Thymus (tissue), 11 donors: ENCODE results near the gene MRPL12. TPM values are rescaled to one million over a fixed set of nuclear protein-coding genes. Genes with fewer than 3 reads are reported as not detected.

Experiments used
- DNase-seq, 9 donors: peaks; one replicate each; pipeline ENCODE4 v3.0.0-alpha.2; 2013; ENCODE audit warnings: low spot score in 9 of 9, low read depth in 6 of 9, missing footprints in 1 of 9
- H3K27ac ChIP-seq, 2 donors: one replicate each; pipeline ENCODE4 v1.5.1; 2013; ENCODE audit warnings: control low read depth in 1 of 2, low read depth in 1 of 2, low read length in 1 of 2, mild to moderate bottlenecking in 1 of 2, moderate library complexity in 1 of 2
- H3K27me3 ChIP-seq, 2 donors: one replicate each; pipeline ENCODE4 v1.5.1; 2013; ENCODE audit warnings: low read length in 1 of 2; ENCODE audit not compliant: control insufficient read depth in 2 of 2, insufficient read depth in 1 of 2
- H3K36me3 ChIP-seq, 2 donors: one replicate each; pipeline ENCODE4 v1.5.1; 2013; ENCODE audit warnings: low read length in 1 of 2, mild to moderate bottlenecking in 1 of 2, moderate library complexity in 1 of 2; ENCODE audit not compliant: control insufficient read depth in 2 of 2, insufficient read depth in 2 of 2
- H3K4me1 ChIP-seq, 2 donors: one replicate each; pipeline ENCODE4 v1.5.1; 2013; ENCODE audit warnings: low read length in 2 of 2; ENCODE audit not compliant: control insufficient read depth in 2 of 2, insufficient read depth in 2 of 2
- H3K4me3 ChIP-seq, 2 donors: one replicate each; pipeline ENCODE4 v1.5.1; 2013; ENCODE audit warnings: low read length in 2 of 2, control low read depth in 1 of 2, mild to moderate bottlenecking in 1 of 2
- H3K9me3 ChIP-seq, 2 donors: one replicate each; pipeline ENCODE4 v1.5.1; 2013; ENCODE audit warnings: low read length in 1 of 2, mild to moderate bottlenecking in 1 of 2; ENCODE audit not compliant: control insufficient read depth in 2 of 2, insufficient read depth in 1 of 2
- WGBS: extraction: QIAGEN DNeasy Blood & Tissue Kit; methylation state at CpG from one replicate; pipeline ENCODE4 v1.1.7; 2013; 5-methylcytosine and 5-hydroxymethylcytosine counted together
- polyA plus RNA-seq: library from polyadenylated mRNA; stranded (reverse); fragments of 200-250 nt; gene quantifications from one replicate; pipeline ENCODE4 v1.2.3, GENCODE V29; 2013
- total RNA-seq: library from RNA; stranded (reverse); fragments of 120-200 nt; gene quantifications from one replicate; pipeline ENCODE4 v1.2.4, GENCODE V29; 2013
- donor health status: healthy.

Gene MRPL12
- total and polyA plus RNA-seq, 2 donors, result 21.6 to 59.7 TPM

DNA sequence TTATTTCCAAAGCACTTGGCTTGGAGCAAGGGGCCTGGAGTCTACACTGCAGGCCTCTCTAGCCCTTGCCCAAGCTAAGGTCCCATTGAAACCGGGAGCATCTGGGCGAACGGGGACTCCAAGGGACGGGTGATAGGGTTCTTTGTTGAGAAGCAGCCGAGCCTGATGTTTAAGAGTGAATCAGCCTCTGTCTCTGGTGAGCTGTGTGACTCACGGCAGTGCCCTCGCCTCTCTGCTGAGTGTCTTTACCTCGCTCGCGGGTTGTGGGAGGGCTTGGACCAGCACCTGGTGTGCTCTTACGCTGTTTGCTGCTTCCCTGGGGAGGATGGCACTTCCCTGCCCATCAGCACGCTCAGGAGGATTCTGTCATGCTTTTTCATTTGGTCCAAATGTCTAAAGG, 18.1 kb upstream of the MRPL12 start:
- peak overlapping the region; percentile 93 to 99 for H3K4me3 ChIP-seq
- WGBS, result 87% methylated on average over 12 of the region's 12 CpGs

DNA sequence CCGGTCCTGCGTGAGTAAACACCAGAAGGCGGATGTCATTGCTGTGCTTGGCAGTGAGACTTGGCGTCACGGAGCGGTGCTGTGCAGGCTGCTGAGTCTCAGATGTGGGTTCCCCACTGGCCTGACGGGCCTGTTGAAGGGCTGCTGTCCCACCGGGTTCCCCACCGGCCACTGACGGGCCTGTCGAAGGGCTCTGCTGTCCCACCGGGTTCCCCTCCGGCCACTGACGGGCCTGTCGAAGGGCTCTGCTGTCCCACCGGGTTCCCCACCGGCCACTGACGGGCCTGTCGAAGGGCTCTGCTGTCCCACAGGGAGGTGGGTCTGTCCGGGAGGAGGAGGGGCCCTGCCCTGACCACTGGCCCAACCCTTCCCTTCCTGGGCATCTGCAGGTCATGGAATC, 16.6 kb upstream of the MRPL12 start:
- WGBS, result 98% methylated on average over 20 of the region's 20 CpGs
- peaks cover 59 to 63% of the 10 kb centered on the region in 2 donors for H3K36me3 ChIP-seq
- H3K4me1 ChIP-seq, result peaks cover 16 to 25% of the 10 kb centered on the region in 2 donors
- H3K4me3 ChIP-seq, result no peak overlapping the region
- no peak overlapping the region for H3K27ac ChIP-seq
- H3K27me3 ChIP-seq, result no peaks in the 10 kb centered on the region
- no peaks in the 10 kb centered on the region for H3K9me3 ChIP-seq
- DNase-seq, result no peak

More for the DNA sequence above, 18.1 kb upstream of the MRPL12 start:
- Histone ChIP-seq H3K4me1 (peaks cover 16 to 25% of the 10 kb centered on the region in 2 donors), H3K27ac (no peak overlapping the region), H3K36me3 (peaks cover 49 to 57% of the 10 kb centered on the region in 2 donors), H3K9me3 (no peaks in the 10 kb centered on the region), H3K27me3 (no peaks in the 10 kb centered on the region)
- DNase-seq, result no peak

DNA sequence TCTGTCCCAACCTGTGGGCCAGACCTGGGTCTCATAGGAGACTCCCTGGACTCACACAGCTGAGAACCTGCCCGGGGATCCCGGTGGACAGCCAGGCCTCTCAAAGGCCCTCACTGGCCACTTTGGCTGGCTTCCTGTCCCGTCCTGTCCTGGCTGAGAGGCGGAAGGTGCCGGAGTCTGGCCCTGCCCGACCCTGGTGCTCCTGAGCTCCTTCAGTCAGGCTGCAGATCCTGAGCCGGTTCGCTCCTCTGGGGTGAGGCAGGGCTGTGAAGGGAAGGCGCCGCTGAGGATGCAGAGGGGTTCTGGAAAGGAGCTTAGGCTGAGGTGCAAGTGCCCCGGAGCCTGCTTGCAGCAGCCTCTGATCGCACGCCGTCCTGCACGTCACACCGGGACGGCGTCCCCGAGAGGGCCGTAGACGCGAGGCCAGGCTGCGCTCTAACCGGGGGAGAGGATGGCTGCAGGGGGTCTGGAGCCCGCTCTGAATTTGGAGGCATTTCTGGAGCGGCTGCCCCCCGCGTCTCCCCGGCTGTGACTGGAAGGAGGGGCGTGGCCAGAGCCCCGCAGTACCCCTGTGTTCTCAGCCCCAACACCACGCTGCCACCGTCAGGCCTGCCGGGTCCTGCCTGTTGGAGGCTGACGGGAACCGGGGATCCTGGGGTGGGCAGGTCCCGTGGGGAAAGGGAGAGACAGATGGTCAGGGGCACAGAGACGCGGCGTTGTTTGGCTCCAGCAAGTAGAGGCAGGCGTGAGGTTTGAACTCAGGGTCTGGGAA, 15.2 kb upstream of the MRPL12 start:
- no peaks in the 10 kb centered on the region for H3K9me3 ChIP-seq
- 94% methylated on average over 41 of the region's 41 CpGs for WGBS
- H3K36me3 ChIP-seq, result peaks cover 69 to 70% of the 10 kb centered on the region in 2 donors
- peak overlapping the region; percentile 11 to 54 for H3K27ac ChIP-seq
- H3K4me1 ChIP-seq, result peaks cover 8 to 17% of the 10 kb centered on the region in 2 donors
- H3K27me3 ChIP-seq, result no peaks in the 10 kb centered on the region
- no peak overlapping the region for H3K4me3 ChIP-seq
- no peak for DNase-seq

DNA sequence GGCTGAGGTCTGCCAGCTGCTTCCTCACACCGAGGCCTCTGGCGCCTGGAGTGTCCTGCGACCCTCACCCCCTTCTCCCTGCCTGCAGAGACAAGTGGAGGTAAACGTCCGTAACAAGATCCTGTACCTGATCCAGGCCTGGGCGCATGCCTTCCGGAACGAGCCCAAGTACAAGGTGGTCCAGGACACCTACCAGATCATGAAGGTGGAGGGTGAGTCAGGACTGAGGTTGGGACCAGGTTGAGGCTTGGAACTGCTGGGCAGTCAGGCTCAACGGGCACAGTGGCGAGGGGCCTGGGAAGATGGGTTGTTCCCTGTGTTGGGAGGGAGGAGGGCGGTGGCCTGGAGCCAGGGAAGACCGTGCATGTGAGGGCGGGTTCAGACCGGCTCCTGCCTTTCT, 14.6 kb upstream of the MRPL12 start:
- H3K4me1 ChIP-seq, result peaks cover 8 to 17% of the 10 kb centered on the region in 2 donors
- no peaks in the 10 kb centered on the region for H3K9me3 ChIP-seq
- 95% methylated on average over 14 of the region's 14 CpGs for WGBS
- peaks cover 75 to 77% of the 10 kb centered on the region in 2 donors for H3K36me3 ChIP-seq
- no peak overlapping the region for H3K4me3 ChIP-seq
- no peaks in the 10 kb centered on the region for H3K27me3 ChIP-seq
- no peak for DNase-seq
- H3K27ac ChIP-seq, result no peak overlapping the region

DNA sequence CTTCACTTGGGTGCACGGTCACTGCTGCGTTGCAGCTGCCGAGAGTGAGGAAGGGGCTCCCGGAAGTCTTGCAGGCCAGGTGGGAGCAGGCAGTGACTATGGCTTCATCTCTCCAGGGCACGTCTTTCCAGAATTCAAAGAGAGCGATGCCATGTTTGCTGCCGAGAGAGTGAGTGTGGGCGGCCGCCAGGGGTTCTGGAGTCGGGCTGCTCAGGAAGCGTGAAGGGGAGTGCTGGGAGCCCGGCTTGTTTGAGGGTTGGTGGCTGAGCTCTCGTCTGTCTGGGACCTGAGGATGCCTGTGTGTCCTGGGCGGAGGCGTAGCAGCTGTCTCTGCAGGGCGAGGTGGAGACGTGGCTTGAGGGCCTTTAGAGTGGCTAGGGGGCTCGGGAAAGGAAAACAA, 13.1 kb upstream of the MRPL12 start:
- WGBS, result 95% methylated on average over 18 of the region's 18 CpGs

GRCh38 chr17:81690549-81690948, 12.6 kb upstream of the MRPL12 start:
- Histone ChIP-seq H3K27ac (no peak overlapping the region), H3K9me3 (no peaks in the 10 kb centered on the region), H3K4me3 (no peak overlapping the region), H3K27me3 (no peaks in the 10 kb centered on the region), H3K36me3 (peaks cover 95% of the 10 kb centered on the region in 2 donors), H3K4me1 (peaks cover 0 to 4% of the 10 kb centered on the region in 2 donors)
- 97% methylated on average over 17 of the region's 17 CpGs for WGBS
- DNase-seq, result no peak

More for the DNA sequence above, 13.1 kb upstream of the MRPL12 start:
- Histone ChIP-seq H3K27me3 (no peaks in the 10 kb centered on the region), H3K27ac (no peak overlapping the region), H3K4me1 (peaks cover 1 to 9% of the 10 kb centered on the region in 2 donors), H3K9me3 (no peaks in the 10 kb centered on the region), H3K36me3 (peaks cover 90 to 92% of the 10 kb centered on the region in 2 donors), H3K4me3 (no peak overlapping the region)
- no peak for DNase-seq

- peaks cover 95 to 99% of the 10 kb centered on the region in 2 donors for H3K36me3 ChIP-seq
- H3K4me3 ChIP-seq, result no peak overlapping the region
- WGBS, result 98% methylated on average over 18 of the region's 18 CpGs
- H3K4me1 ChIP-seq, result no peaks in the 10 kb centered on the region
- H3K9me3 ChIP-seq, result no peaks in the 10 kb centered on the region
- no peaks in the 10 kb centered on the region for H3K27me3 ChIP-seq
- H3K27ac ChIP-seq, result no peak overlapping the region
- no peak for DNase-seq
These were observed 12.0 kb upstream of the MRPL12 start for GRCh38 chr17:81691196-81691595.

GRCh38 chr17:81691608-81692007, 11.6 kb upstream of the MRPL12 start:
- H3K36me3 ChIP-seq, result peaks cover 96 to 99% of the 10 kb centered on the region in 2 donors
- DNase-seq, result no peak
- no peaks in the 10 kb centered on the region for H3K9me3 ChIP-seq
- 98% methylated on average over 20 of the region's 20 CpGs for WGBS
- H3K27ac ChIP-seq, result no peak overlapping the region
- no peaks in the 10 kb centered on the region for H3K4me1 ChIP-seq
- H3K27me3 ChIP-seq, result no peaks in the 10 kb centered on the region
- no peak overlapping the region for H3K4me3 ChIP-seq

GRCh38 chr17:81693509-81694210, 9.5 kb upstream of the MRPL12 start:
- no peak for DNase-seq
- 97% methylated on average over 35 of the region's 35 CpGs for WGBS
- H3K4me3 ChIP-seq, result no peak overlapping the region
- no peaks in the 10 kb centered on the region for H3K27me3 ChIP-seq
- H3K36me3 ChIP-seq, result peaks cover 95 to 99% of the 10 kb centered on the region in 2 donors
- no peaks in the 10 kb centered on the region for H3K9me3 ChIP-seq
- H3K4me1 ChIP-seq, result no peaks in the 10 kb centered on the region
- H3K27ac ChIP-seq, result no peak overlapping the region
